Heart left ventricle (tissue), 16 donors: ENCODE results near the gene AGTRAP. TPM values are rescaled to one million over a fixed set of nuclear protein-coding genes. Genes with fewer than 3 reads are reported as not detected.

Source experiments
- ATAC-seq, 4 donors: fragments of 200-7000 bp; cut with Tn5 transposase; one replicate each; pipeline ENCODE4 v1.9.1; 2020 to 2022; ENCODE audit warnings: moderate library complexity in 4 of 4, mild to moderate bottlenecking in 3 of 4, moderate number of reproducible peaks in 1 of 4
- DNase-seq, 5 donors: peaks; one replicate each; pipeline ENCODE4 v3.0.0-alpha.2; 2020
- H3K27ac ChIP-seq, 12 donors: fragments of 200-600 bp; sonication (generic) in 4 of 12; one replicate each; pipeline versions ENCODE4 v1.5.0 to v1.8.0; 2016 to 2022; ENCODE audit warnings: mild to moderate bottlenecking in 2 of 12
- H3K27me3 ChIP-seq, 9 donors: fragments of 200-600 bp; sonication (generic) in 2 of 9; one replicate each; pipeline versions ENCODE4 v1.5.1 to v1.8.0; 2016 to 2022; ENCODE audit warnings: mild to moderate bottlenecking in 3 of 9
- H3K36me3 ChIP-seq, 9 donors: fragments of 200-600 bp; sonication (generic) in 2 of 9; one replicate each; pipeline versions ENCODE4 v1.5.0 to v1.8.0; 2018 to 2022; ENCODE audit warnings: mild to moderate bottlenecking in 2 of 9
- H3K4me1 ChIP-seq, 12 donors: fragments of 200-600 bp; sonication (generic) in 4 of 12; one replicate each; pipeline versions ENCODE4 v1.5.0 to v1.8.0; 2016 to 2022; ENCODE audit warnings: mild to moderate bottlenecking in 3 of 12
- H3K4me3 ChIP-seq, 12 donors: fragments of 200-600 bp; sonication (generic) in 4 of 12; one replicate each; pipeline versions ENCODE4 v1.5.0 to v1.8.0; 2017 to 2022; ENCODE audit warnings: mild to moderate bottlenecking in 9 of 12, moderate library complexity in 4 of 12
- H3K9me3 ChIP-seq, 12 donors: fragments of 200-600 bp; sonication (generic) in 4 of 12; one replicate each; pipeline versions ENCODE4 v1.5.0 to v1.8.0; 2016 to 2022; ENCODE audit warnings: mild to moderate bottlenecking in 1 of 12
- POLR2A ChIP-seq, 2 donors: fragments of 450-650 bp; IDR thresholded peaks; one replicate each; pipeline ENCODE4 v1.6.1; 2017; ENCODE audit warnings: antibody characterized with exemption in 2 of 2, mild to moderate bottlenecking in 2 of 2, moderate library complexity in 2 of 2
- WGBS, 4 donors: extraction: QIAGEN DNeasy Blood & Tissue Kit in 2 of 4; methylation state at CpG; one replicate each; pipeline versions ENCODE4 v1.1.5 to v1.1.7; 2013 to 2018; 5-methylcytosine and 5-hydroxymethylcytosine counted together
- intact Hi-C, 10 donors: fragments of 100-400 bp; cut with DNase I; formaldehyde crosslinking; loops; one replicate each; pipeline versions ENCODE4 v1.11.1 to v1.14.2; 2022
- polyA plus RNA-seq, 2 donors: library from polyadenylated mRNA; stranded (reverse); fragments of 200-250 nt; gene quantifications; one replicate each; pipeline ENCODE4 v1.2.3, GENCODE V29; 2013
- total RNA-seq, 9 donors: library from RNA; depleted of rRNA in 2 of 9; stranded (reverse); fragments of >200 nt in 2 of 9; fragmentation: NEBNext Ultra II Directional in 3 of 9; extraction: Animal tissue kit (Norgen Biotek cat#: 25700) in 3 of 9; gene quantifications; one replicate each; pipeline versions ENCODE4 v1.1.0 to v1.2.4, GENCODE V29; 2016 to 2023
- TF ChIP-seq, protein P1 (sequence below), 12 donors: fragments of 200-600 bp; sonication (generic) in 4 of 12; IDR thresholded peaks; one replicate each; pipeline versions ENCODE4 v1.5.0 to v1.8.0; 2018 to 2022; ENCODE audit warnings: antibody characterized with exemption in 12 of 12, mild to moderate bottlenecking in 5 of 12
- donor health status: ischemic (EF 13 %, LVEDD 7.1; RV severe dilation, severe dysfunction).
- donor health status: healthy with polysubstance abuse.
- donor health status: DM: no; HTN: yes; CAD: no.
- donor health status: DM: no; HTN: no; CAD: no.
- donor health status: ischemic (EF 25% LVEDD 6.9; RV normal size, moderate dysfunction).
- donor health status: ischemic (EF 25% LVEDD 5.7; RV mildly dilated, moderate dysfunction).
- donor health status: healthy.
- donor health status: DM: yes; HTN: yes; CAD: no.
- donor health status: ischemic (EF 35%, LVEDD 5.7; RV mildly dilated, moderate dysfunction).
- donor health status: nonischemic (EF 11% LVEDD 7.7; RV severe dilation, severe dysfunction).
- donor health status: DM: yes; HTN: yes; CAD: no.
- donor health status: PGD.
- donor health status: ischemic (EF 29% LVEDD 5.4; RV normal size, mild dysfunction).
- donor health status: nonischemic (EF 23%, LVEDD 6.1; RV moderate dilation, normal function).

AGTRAP gene
- total and polyA plus RNA-seq, 11 donors = 11.8 to 134 (median 24.5) TPM

DNA sequence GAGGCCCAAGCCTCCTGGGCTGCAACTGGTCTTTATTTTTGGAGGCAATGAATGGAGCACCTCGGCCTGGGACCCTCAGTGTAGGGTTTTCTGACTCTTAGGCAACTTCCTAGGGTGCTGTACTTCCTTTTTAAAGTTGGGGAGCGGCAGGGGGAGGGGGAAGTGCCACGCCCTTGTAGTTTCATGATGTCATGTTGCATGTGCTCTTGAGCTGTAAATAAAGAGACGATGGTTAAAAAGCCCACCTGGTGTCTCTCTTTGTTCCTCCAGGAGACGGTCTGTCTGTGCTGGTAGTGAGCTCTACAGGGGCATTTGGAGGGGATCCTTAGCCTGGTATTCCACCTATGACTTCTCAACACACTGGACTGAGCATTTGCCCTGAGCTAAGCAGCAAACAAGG, 10.3 kb upstream of the AGTRAP start:
- intact Hi-C loops = loop anchor here in 1 of 10 donors (10.0 kb wide), 1 partner anchor 681 kb away; the partner anchor contains the start of gene MASP2
- WGBS, 4 donors = 74 to 86% (median 77%) methylated on average over 5 of the region's 5 CpGs
- no peak for TF ChIP-seq POLR2A (IDR thresholded peaks at IDR 0.05)
- TF ChIP-seq, protein P1, sequence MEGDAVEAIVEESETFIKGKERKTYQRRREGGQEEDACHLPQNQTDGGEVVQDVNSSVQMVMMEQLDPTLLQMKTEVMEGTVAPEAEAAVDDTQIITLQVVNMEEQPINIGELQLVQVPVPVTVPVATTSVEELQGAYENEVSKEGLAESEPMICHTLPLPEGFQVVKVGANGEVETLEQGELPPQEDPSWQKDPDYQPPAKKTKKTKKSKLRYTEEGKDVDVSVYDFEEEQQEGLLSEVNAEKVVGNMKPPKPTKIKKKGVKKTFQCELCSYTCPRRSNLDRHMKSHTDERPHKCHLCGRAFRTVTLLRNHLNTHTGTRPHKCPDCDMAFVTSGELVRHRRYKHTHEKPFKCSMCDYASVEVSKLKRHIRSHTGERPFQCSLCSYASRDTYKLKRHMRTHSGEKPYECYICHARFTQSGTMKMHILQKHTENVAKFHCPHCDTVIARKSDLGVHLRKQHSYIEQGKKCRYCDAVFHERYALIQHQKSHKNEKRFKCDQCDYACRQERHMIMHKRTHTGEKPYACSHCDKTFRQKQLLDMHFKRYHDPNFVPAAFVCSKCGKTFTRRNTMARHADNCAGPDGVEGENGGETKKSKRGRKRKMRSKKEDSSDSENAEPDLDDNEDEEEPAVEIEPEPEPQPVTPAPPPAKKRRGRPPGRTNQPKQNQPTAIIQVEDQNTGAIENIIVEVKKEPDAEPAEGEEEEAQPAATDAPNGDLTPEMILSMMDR (IDR thresholded peaks at IDR 0.05) = no peak
- Histone ChIP-seq H3K4me3 (no peak overlapping the region), H3K36me3 (no peaks in the 10 kb centered on the region), H3K27me3 (no peaks in the 10 kb centered on the region), H3K4me1 (peaks cover 0 to 44% (median 6%) of the 10 kb centered on the region in 12 donors), H3K9me3 (no peaks in the 10 kb centered on the region), H3K27ac (no peak overlapping the region)
- ATAC-seq (no peak), DNase-seq (no peak)

DNA sequence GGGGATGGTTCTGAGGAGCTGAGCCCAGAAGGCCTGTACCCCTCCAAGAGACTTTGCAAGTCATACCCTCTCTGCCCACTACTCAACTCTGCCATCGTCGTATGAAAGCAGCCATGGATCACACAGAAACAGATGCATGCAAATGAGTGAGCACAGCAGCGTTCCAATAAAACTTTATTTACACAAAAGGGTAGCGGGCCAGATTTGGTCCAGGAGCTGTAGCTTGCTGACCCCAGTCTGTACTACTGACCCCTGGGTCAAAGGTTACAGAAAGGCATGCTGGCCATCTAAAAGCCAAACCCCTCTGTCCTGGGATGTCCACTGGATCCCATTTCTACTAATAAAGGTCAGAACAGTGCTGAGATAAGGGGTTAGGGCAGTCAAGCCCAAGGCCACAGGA, 8.8 kb upstream of the AGTRAP start:
- intact Hi-C loops = loop anchor here in 1 of 10 donors (10.0 kb wide), 1 partner anchor 682 kb away; the partner anchor contains the start of gene MASP2
- ATAC-seq (no peak), DNase-seq (no peak)
- Histone ChIP-seq H3K27ac (no peak overlapping the region), H3K36me3 (no peaks in the 10 kb centered on the region), H3K4me3 (no peak overlapping the region), H3K4me1 (peaks cover 0 to 59% (median 14%) of the 10 kb centered on the region in 12 donors), H3K9me3 (no peaks in the 10 kb centered on the region), H3K27me3 (no peaks in the 10 kb centered on the region)
- TF ChIP-seq, protein P1 (IDR thresholded peaks at IDR 0.05) = no peak
- no peak for TF ChIP-seq POLR2A (IDR thresholded peaks at IDR 0.05)
- WGBS, 4 donors = 94 to 98% (median 96%) methylated on average over 4 of the region's 4 CpGs

DNA sequence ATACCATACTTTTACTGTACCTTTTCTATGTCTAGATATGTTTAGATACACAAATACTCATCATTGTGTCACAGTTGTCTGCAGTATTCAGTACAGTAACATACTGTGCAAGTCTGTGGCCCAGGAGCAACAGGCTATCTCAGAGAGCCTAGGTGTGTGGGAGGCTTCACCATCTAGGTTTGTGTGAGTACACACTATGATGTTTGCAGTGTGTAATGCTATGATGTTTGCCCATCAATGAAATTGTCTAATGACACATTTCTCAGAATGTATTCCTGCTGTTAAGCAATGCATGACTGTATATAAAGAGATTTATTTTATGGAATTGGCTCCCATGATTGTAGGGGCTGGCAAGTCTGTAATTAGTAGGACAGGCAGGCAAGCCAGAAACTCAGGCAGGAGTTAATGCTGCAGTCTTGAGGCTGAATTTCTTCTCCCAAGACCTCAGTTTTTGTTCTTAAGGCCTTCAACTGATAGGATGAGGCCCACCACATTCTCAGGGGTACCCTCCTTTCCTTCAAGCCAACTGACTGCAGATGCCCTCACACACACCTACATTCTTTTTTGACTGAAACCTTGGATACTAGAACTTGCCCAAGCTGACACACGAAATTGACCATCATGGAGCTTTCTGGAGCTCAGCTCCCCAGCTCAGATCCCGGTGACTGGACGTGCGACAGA, 7.7 kb upstream of the AGTRAP start:
- no peaks in the 10 kb centered on the region for H3K27me3 ChIP-seq
- TF ChIP-seq, protein P1 (IDR thresholded peaks at IDR 0.05) = no peak
- no peak for TF ChIP-seq POLR2A (IDR thresholded peaks at IDR 0.05)
- peaks cover 0 to 70% (median 18%) of the 10 kb centered on the region in 12 donors for H3K4me1 ChIP-seq
- WGBS, 4 donors = 95 to 99% (median 97%) methylated on average over 4 of the region's 4 CpGs
- no peak overlapping the region for H3K27ac ChIP-seq
- intact Hi-C loops = loop anchor here in 1 of 10 donors (10.0 kb wide), 1 partner anchor 683 kb away; the partner anchor contains the start of gene MASP2
- no peak overlapping the region for H3K4me3 ChIP-seq
- no peak for ATAC-seq
- no peaks in the 10 kb centered on the region for H3K9me3 ChIP-seq
- no peaks in the 10 kb centered on the region for H3K36me3 ChIP-seq
- DNase-seq = no peak

DNA sequence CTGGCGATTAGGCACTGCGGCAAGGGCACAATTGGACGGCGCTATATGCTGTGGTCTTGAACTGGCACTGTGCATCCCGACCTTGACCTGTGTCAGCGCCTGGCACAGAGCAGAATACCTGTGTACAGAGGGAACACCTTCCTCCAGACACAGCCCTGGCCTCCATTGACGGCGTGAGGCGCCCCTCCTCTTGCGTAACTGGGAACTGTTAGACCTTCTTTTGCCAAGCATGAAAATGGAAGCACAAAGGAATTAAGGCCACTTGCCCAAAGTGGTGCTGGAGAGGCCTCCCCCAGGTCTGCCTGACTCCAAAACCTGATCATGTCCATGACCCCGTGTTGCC, 6.8 kb upstream of the AGTRAP start:
- intact Hi-C loops = loop anchor here in 1 of 10 donors (10.0 kb wide), 1 partner anchor 684 kb away; the partner anchor contains the start of gene MASP2
- Histone ChIP-seq H3K36me3 (no peaks in the 10 kb centered on the region), H3K9me3 (no peaks in the 10 kb centered on the region), H3K4me3 (no peak overlapping the region), H3K4me1 (peaks cover 0 to 73% (median 18%) of the 10 kb centered on the region in 12 donors), H3K27me3 (no peaks in the 10 kb centered on the region), H3K27ac (peak overlapping the region in 1 of 12 donors; percentile 79)
- TF ChIP-seq, protein P1 (IDR thresholded peaks at IDR 0.05) = no peak
- TF ChIP-seq POLR2A (IDR thresholded peaks at IDR 0.05) = no peak
- 89 to 93% (median 92%) methylated on average over 5 to 11 of the region's 11 CpGs for WGBS, 4 donors
- no peak for ATAC-seq
- DNase-seq = no peak
